Sciatic nerve (tissue), 2 donors: Measurements from ENCODE around the gene SLC35F1. TPM values are rescaled to one million over a fixed set of nuclear protein-coding genes. Genes with fewer than 3 reads are reported as not detected.
"Not testable (repeated sequence)": the region's sequence is repeated elsewhere in the genome, so short reads cannot be mapped to it uniquely, and the experiment has no call there.

Experiments used
- ATAC-seq: fragments of 200-7000 bp; cut with Tn5 transposase; one replicate; pipeline ENCODE4 v1.9.1; 2020; ENCODE audit warnings: mild to moderate bottlenecking, moderate library complexity
- DNase-seq: peaks from one replicate; pipeline ENCODE4 v3.0.0-alpha.2; 2020; ENCODE audit warnings: low spot score
- intact Hi-C: fragments of 100-400 bp; cut with DNase I; formaldehyde crosslinking; loops from one replicate; pipeline ENCODE4 v1.14.2; 2022
- total RNA-seq: library from RNA; stranded (reverse); fragmentation: NEBNext Ultra II Directional; extraction: Animal tissue kit (Norgen Biotek cat#: 25700); gene quantifications from one replicate; pipeline ENCODE4 v1.2.1, GENCODE V29; 2021
- donor health status: DM: no; HTN: no; CAD: no.
- donor health status: DM: no; HTN: no; CAD: no.

Gene SLC35F1
- total RNA-seq, 1 donor from 2014 or later = 24.6 TPM

DNA sequence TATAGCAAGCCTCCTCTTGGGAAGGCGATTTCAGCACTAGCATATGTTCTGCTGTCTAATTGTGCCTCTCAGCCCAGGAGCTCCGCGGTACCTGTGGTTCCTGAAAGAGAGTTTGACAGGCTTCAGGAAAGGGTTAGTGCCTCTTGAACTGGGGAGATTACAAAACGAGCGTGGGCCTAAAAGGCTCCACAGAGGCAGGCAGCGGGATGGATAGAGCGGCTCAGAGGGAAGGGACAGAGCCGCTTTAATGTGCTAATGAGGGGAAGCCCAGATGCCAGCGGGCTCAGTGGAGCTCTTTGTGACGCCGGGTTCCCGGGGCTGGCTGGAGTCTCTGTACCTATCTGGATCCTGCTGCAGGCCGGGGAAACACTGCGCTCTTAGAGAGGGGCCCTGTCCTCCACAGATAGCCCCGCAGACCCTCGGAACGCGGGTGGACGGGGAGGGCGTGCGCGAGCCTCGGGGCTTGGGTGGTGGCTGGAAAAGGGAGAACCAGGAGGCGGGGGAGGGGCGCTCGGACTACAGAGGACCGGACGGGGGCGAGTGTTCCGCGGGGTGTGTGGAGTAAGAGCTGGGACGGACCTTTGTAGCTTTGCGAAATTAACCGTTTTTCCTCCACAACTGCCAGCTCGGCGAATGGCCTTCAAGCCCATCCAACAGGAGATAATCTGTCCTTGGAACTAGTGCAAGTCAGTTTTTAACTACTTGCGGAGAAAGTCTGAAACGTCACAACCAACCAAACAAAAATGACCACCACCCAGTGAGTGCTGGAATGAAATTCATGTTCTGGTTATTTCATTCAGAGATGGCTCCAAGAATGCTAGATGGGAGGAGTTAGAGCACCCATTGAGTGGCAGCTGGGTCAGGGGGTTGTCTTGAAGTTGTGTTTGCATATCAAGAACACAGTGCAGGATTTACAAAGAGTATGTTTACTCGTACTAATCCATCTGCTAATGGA lies 13.0 kb downstream of the SLC35F1 start:
- ATAC-seq = peak; percentile 64
- intact Hi-C loops = no loop called here
- DNase-seq = peak; percentile 63

DNA sequence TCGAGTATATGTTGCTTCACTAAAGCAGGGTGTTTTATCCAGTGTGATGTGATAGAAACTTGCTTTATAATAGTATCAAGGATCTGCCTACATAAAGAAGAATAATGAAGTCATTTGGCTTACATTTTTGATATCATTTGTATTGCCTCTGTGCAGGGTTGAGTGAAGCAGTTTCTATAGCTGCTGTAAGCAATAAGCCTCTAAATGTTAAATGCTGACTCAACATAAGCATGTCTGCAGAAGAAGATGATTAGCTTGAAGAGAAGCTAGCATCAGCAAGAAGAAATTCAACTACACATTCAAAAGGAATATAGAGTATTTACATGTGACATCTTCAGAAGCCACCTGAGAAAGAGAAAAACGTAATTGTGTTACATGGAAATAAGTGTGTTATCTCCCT lies 17.6 kb downstream of the SLC35F1 start:
- intact Hi-C loops = no loop called here
- DNase-seq (no peak), ATAC-seq (no peak)

DNA sequence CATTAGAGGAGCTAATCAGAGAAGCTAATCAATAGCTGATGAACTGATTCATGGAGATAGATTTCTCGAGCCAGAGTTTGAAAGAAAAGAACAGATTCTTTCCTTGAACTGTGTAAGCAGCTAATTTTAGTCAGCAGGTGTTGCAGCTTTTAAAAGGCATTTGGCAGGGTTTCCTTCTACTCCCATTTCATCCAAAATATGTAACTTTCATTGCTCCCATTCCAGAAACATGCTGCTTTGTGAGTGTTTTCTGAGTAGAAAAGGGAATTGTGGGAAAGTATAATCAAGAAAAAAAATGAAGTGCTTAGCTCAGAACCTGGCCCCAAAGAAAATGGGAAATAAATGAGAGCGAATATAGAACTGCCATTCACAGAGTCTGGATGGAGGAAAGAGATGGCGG lies 20.8 kb downstream of the SLC35F1 start:
- intact Hi-C loops = no loop called here
- ATAC-seq (no peak), DNase-seq (no peak)

GRCh38 chr6:117928833-117929232 lies 21.8 kb downstream of the SLC35F1 start:
- intact Hi-C loops = no loop called here
- DNase-seq (no peak), ATAC-seq (no peak)

GRCh38 chr6:117929501-117929900 lies 22.4 kb downstream of the SLC35F1 start:
- no peak for ATAC-seq
- no peak for DNase-seq
- intact Hi-C loops = no loop called here

GRCh38 chr6:117930645-117931044 lies 23.6 kb downstream of the SLC35F1 start:
- DNase-seq = no peak
- intact Hi-C loops = no loop called here
- ATAC-seq = no peak

DNA sequence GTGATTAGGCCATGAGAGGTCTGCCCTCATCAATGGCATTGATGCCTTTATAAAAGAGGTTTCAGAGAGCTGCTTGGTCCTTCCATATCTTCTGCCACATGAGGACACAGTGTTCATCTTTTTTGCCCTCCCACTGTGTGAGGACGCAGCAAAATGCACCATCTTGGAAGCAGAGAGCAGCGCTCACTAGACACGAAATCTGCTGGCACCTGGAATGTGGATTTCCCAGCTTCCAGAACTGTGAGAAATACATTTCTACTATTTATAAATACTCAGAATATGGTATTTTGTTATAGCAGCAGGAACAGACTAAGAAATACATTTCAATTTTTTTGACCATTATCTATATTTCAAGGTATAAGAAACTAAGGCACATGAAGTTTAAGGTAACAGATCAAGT lies 24.9 kb downstream of the SLC35F1 start:
- intact Hi-C loops = no loop called here
- DNase-seq (no peak), ATAC-seq (no peak)

DNA sequence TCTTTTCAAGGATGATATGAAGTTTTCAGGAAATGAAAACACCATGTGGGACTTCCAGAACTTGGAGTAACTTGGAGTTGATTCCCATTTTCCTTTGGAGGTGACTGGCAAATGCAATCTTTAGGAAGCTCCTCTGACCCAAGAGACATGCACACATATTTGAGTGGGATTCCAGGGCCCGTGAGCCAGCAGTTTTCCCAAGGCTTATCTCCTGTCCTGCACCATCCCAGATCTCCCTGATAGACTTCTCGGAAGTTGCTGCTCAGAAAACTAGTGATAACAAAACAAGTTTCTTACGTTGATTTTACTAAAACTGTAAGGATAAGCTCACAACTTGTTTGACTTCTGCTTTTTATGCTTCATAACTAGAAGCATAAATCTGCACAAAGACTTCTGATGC lies 25.6 kb downstream of the SLC35F1 start:
- ATAC-seq (no peak), DNase-seq (no peak)
- intact Hi-C loops = no loop called here

GRCh38 chr6:117933471-117933870 lies 26.4 kb downstream of the SLC35F1 start:
- DNase-seq = no peak
- ATAC-seq = peak; percentile 48
- intact Hi-C loops = no loop called here

DNA sequence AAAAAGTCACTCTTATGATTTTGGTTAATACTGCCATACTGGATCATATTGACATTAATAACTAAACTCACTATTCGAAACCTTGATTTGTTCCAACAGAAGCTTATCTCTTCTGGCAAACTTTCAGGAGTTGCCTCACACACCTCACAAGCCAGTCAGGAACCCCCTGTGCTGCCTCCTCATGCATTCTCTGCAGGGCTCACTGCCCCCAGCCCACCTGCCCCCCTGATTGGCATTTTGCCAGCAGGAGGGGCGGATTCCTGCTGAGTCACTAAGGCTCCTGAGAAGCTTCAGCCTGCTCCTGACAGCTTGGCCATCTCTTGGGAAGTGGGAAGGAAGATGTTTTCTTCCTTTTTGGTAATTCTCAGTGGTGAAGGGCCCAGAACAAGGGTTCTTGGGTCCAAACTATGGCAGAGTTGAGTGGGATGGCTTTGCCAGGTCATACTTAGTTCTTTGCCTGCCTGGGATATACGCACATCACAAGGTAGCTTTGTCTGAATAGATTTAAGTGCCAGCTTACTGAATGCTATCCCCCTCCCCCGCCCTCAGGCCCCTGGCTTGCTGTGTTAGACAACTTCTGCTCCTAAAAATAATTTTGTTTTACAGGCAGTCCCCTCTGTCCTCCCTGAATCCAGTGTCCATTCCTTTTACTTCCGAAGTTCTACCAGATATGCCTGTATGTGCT lies 31.4 kb downstream of the SLC35F1 start:
- intact Hi-C loops = no loop called here
- DNase-seq = no peak

DNA sequence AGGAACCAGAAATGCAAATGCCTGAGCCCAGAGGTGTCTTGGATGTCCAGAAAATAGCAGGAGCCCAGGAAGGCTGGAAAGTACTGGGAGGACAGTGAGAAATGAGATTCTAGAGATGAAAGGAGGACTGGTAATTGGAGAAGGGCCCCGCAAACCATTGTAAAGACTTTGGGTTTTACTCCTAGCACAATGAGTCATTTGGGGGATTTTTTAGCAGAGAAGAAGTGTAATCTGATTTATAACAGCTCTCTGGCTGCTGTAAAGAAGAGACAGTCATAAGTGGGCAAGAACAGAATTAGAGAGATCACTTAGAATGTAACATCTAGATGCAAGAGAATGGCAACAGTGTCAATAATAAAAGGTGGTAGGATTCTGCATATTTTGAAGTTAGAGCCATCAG lies 40.2 kb downstream of the SLC35F1 start:
- no peak for ATAC-seq
- intact Hi-C loops = no loop called here
- no peak for DNase-seq

More for the DNA sequence above, 31.4 kb downstream of the SLC35F1 start:
- no peak for ATAC-seq

DNA sequence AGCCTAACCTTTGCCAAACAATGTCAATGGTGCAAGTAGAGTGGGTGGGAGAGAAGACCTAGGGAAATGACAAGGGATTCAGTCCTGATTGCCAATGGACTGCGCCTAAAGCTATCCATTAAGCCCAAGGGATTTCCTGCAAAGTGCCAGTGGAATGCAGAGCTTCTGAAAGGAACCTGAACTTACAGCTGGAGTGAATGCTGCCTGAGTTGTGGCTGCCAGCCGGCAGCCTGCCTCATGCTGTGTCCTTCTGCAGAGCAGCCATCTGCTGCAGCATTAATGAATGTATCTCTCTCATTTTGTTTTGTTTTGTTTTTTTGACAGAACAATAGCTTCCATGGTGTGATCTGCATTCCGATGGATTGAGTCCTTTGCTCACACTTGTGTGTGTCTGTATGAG lies 44.7 kb downstream of the SLC35F1 start:
- intact Hi-C loops = no loop called here
- DNase-seq (no peak), ATAC-seq (no peak)

GRCh38 chr6:117955684-117956256 lies 48.7 kb downstream of the SLC35F1 start:
- DNase-seq = no peak
- ATAC-seq = no peak
- intact Hi-C loops = no loop called here

GRCh38 chr6:117956386-117956785 lies 49.3 kb downstream of the SLC35F1 start:
- ATAC-seq = no peak

DNA sequence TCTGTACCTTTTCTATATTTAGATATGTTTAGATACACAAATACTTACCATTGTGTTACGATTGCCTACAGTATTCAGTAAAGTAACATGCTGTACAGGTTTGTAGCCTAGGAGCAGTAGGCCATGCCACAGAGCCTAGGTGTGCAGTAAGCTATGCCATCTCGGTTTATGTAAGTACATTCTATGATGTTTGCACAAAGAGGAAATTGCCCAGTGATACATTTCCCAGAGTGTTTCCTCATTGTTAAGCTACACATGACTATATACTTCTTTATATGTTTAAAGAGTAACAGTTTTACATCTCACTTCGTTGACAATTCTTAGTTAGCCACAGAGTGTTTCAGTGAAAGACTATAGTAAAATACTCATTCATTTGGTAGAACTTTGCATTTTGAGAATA lies 51.5 kb downstream of the SLC35F1 start:
- intact Hi-C loops = no loop called here
- DNase-seq = no peak
- ATAC-seq = no peak

More at GRCh38 chr6:117956386-117956785, 49.3 kb downstream of the SLC35F1 start:
- no peak for DNase-seq
- intact Hi-C loops = no loop called here

DNA sequence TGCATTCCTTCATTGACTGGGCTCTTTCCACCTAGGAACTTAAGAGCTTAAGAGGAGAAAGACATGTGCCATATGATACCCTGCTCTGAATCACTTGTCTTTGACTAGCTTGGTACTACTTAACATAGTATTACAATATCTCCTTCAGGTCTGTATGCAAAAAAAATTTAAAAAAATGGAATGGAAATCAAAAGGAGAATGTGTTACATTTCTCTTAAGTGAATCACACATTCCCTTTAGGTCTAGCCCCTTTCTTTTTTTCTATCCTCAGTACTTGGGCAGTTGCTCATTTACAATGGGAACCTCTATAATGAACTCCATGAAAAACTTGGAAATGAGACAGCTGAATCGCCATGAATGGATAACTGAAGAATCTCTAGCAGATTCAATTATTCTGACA lies 53.8 kb downstream of the SLC35F1 start:
- intact Hi-C loops = no loop called here

DNA sequence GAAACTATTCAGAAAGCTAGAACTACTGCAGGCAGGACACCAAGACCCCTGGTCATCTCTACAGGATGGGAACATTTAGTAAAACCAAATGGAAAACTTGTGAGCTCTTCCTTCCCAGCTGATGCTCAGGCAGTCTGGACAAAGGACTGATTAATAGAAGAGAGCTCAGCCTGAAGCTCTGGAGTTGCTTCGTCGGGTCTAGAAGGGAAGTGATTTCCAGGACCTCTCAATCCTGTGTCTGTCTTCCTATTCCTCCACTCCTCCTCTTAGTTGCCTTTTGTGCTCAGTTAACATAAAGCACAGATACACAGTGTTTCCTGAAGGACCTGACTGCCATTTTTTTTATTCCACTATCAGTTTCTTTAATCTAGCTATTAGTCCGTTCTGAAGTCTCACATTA lies 54.2 kb downstream of the SLC35F1 start:
- no peak for ATAC-seq
- DNase-seq = no peak
- intact Hi-C loops = no loop called here

More for the DNA sequence above, 53.8 kb downstream of the SLC35F1 start:
- DNase-seq (no peak), ATAC-seq (no peak)

DNA sequence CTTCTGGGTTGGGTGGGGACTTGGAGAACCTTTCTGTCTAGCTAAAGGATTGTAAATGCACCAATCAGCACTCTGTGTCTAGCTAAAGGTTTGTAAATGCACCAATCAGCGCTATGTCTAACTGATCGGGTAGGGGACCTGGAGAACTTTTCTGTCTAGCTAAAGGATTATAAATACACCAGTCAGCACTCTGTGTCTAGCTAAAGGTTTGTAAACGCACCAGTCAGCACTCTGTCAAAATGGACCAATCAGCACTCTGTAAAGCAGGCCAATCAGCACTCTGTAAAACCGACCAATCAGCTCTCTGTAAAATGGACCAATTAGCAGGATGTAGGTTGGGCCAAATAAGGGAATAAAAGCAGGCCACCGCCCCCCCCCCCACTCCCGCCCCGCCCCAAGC lies 58.7 kb downstream of the SLC35F1 start:
- ATAC-seq, intact Hi-C loops, DNase-seq: not testable (repeated sequence)

DNA sequence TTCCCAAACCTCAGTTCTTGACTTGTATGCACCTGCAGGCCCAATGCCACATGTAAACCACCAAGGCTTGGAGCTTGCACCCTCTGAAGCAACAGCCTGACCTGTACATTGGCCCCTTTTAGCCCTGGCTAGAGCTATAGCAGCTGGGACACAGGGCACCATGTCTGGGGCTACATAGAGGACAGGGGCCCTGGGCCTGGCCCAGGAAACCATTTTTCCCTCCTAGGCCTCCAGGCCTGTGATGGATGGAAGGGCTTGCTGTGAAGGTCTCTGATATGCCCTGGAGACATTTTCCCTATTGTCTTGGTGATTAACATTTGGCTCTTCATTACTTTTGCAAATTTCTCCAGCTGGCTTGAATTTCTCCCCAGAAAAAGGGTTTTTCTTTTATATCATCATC lies 64.6 kb downstream of the SLC35F1 start:
- DNase-seq = no peak
- intact Hi-C loops = no loop called here
- no peak for ATAC-seq
